ENCODE measurements around the gene HCFC1R1.

DNA sequence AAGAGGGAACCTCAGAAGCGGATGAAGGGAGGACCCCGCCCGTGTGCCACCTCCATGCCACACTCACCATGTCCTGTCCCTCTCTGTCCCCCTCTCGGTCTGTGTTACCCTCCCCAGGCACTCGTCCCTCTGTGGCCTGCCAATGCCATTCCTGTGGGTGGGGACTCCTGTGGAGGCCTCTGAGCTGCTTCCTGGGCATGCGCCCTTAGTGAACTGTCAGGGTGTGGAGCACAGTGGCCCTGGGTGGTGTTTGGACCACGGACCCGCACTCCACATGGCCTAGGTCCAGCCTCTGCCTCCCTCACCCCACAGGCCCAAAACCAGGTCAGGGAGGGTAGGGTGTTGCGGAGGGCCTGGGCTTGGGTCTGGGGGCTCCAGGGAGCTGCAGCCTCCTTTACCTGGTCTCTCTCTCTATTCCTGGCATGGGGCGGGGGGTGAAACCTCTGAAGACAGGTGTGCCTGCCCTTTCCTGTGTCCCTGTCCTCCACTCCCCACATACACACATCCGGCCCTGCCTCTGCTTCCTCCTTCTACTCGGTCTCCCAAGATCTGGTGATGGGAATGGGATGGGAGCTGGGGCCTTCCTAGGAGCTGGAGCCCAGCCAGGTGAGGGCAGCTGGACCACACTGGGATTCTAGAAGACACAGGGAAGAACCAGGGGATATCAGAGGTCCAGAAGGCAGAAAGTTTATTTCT lies 32.0 kb downstream of the HCFC1R1 start:
- TF ChIP-seq POLR2AphosphoS5 (IDR thresholded peaks at IDR 0.05; ENCODE audit: low read depth, low read length) (no peak), TAF1 (IDR thresholded peaks at IDR 0.05; ENCODE audit: borderline replicate concordance, insufficient read depth, low read length) (no peak), SIN3A (IDR thresholded peaks at IDR 0.05; ENCODE audit: borderline replicate concordance, insufficient read depth, low read length) (no peak), FOXP2 (optimal IDR thresholded peaks at IDR 0.05; ENCODE audit: borderline replicate concordance, extremely low read depth, extremely low read length, insufficient read depth) (no peak)
- TF ChIP-seq, protein P1, sequence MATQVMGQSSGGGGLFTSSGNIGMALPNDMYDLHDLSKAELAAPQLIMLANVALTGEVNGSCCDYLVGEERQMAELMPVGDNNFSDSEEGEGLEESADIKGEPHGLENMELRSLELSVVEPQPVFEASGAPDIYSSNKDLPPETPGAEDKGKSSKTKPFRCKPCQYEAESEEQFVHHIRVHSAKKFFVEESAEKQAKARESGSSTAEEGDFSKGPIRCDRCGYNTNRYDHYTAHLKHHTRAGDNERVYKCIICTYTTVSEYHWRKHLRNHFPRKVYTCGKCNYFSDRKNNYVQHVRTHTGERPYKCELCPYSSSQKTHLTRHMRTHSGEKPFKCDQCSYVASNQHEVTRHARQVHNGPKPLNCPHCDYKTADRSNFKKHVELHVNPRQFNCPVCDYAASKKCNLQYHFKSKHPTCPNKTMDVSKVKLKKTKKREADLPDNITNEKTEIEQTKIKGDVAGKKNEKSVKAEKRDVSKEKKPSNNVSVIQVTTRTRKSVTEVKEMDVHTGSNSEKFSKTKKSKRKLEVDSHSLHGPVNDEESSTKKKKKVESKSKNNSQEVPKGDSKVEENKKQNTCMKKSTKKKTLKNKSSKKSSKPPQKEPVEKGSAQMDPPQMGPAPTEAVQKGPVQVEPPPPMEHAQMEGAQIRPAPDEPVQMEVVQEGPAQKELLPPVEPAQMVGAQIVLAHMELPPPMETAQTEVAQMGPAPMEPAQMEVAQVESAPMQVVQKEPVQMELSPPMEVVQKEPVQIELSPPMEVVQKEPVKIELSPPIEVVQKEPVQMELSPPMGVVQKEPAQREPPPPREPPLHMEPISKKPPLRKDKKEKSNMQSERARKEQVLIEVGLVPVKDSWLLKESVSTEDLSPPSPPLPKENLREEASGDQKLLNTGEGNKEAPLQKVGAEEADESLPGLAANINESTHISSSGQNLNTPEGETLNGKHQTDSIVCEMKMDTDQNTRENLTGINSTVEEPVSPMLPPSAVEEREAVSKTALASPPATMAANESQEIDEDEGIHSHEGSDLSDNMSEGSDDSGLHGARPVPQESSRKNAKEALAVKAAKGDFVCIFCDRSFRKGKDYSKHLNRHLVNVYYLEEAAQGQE (IDR thresholded peaks at IDR 0.05; ENCODE audit: insufficient read depth in 1 of 2, low read depth in 2 of 2, low read length in 2 of 2): no peak
